NCI-H524 treated with DMSO at 0.1 percent for 48 hours (cell line): ENCODE results near the gene NSG1.
"Not testable (repeated sequence)": the region's sequence is repeated elsewhere in the genome, so short reads cannot be mapped to it uniquely, and the experiment has no call there.

Experiments used
- DNase-seq: peaks from one replicate; lab custom pipeline; 2025; lab: John Stamatoyannopoulos, UW

The NSG1 gene

GRCh38 chr4:4386736-4387392 is at the start of gene NSG1:
Gene NSG1 (plus strand): TSS chr4:4387102. CDS start chr4:4387630, 528 bp downstream.
- DNase-seq: no peak

GRCh38 chr4:4338210-4339001 is 48.5 kb upstream of the NSG1 start:
- DNase-seq: no peak

GRCh38 chr4:4339504-4340085 is 47.3 kb upstream of the NSG1 start:
- DNase-seq: no peak

GRCh38 chr4:4341861-4342650 is 44.8 kb upstream of the NSG1 start:
- DNase-seq: no peak

GRCh38 chr4:4343038-4343437 is 43.9 kb upstream of the NSG1 start:
- DNase-seq: no peak

- DNase-seq: no peak
Measured at GRCh38 chr4:4344915-4345527, 41.9 kb upstream of the NSG1 start.

GRCh38 chr4:4347585-4347984 is 39.3 kb upstream of the NSG1 start:
- DNase-seq: no peak

GRCh38 chr4:4348585-4348984 is 38.3 kb upstream of the NSG1 start:
- not testable (repeated sequence) for DNase-seq

- no peak for DNase-seq
Measured at GRCh38 chr4:4349867-4350266, 37.0 kb upstream of the NSG1 start.

- no peak for DNase-seq
Measured at GRCh38 chr4:4350909-4351308, 36.0 kb upstream of the NSG1 start.

GRCh38 chr4:4355302-4355701 is 31.6 kb upstream of the NSG1 start:
- no peak for DNase-seq

GRCh38 chr4:4356106-4357041 is 30.5 kb upstream of the NSG1 start:
- DNase-seq: no peak

GRCh38 chr4:4358093-4358854 is 28.6 kb upstream of the NSG1 start:
- no peak for DNase-seq

GRCh38 chr4:4361883-4362282 is 25.0 kb upstream of the NSG1 start:
- no peak for DNase-seq

- no peak for DNase-seq
Measured at GRCh38 chr4:4362991-4363697, 23.8 kb upstream of the NSG1 start.

- no peak for DNase-seq
Measured at GRCh38 chr4:4364061-4364460, 22.8 kb upstream of the NSG1 start.

GRCh38 chr4:4364486-4365208 is 22.3 kb upstream of the NSG1 start:
- DNase-seq: no peak

- DNase-seq: no peak
Measured at GRCh38 chr4:4368809-4369580, 17.9 kb upstream of the NSG1 start.
